ENCODE measurements around the gene UBE2J2. TPM values are rescaled to one million over a fixed set of nuclear protein-coding genes. Genes with fewer than 3 reads are reported as not detected.

Gene UBE2J2
- polyA plus RNA-seq, 3 donors, result 25.8 to 45.1 (median 39.5) TPM

DNA sequence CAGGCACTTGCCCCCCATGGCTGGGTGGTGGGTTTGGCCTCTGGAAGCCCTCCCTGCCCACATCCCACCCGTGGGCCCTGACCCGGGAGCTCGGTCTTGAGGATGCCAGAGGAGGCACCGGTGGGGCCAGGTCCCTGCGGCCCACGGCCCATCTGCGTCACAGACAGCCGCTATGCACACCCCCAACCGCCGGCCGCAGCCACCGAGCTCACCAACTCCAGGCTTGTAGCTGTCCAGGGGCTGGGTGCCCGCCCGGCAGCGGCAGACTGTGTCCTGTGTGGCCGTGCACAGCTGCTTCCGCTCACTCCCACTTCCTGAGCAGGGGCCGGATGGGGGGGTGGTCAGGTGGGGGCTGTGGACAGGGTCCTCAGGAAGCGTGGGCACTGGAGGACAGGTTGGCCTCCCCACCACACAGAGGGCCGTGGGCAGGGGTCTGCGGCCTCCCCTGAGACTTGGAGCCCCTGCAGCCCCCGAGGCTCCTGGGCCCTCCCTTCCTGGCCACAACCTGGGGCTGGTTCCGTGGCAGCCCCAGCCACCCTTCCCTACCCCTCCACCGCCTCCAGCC is 60.8 kb downstream of the UBE2J2 start:
- WGBS, 3 donors, result 22 to 56% (median 31%) methylated on average over 24 of the region's 24 CpGs
- H3K27ac ChIP-seq (ENCODE audit: low read depth, low read length), result no peak overlapping the region

DNA sequence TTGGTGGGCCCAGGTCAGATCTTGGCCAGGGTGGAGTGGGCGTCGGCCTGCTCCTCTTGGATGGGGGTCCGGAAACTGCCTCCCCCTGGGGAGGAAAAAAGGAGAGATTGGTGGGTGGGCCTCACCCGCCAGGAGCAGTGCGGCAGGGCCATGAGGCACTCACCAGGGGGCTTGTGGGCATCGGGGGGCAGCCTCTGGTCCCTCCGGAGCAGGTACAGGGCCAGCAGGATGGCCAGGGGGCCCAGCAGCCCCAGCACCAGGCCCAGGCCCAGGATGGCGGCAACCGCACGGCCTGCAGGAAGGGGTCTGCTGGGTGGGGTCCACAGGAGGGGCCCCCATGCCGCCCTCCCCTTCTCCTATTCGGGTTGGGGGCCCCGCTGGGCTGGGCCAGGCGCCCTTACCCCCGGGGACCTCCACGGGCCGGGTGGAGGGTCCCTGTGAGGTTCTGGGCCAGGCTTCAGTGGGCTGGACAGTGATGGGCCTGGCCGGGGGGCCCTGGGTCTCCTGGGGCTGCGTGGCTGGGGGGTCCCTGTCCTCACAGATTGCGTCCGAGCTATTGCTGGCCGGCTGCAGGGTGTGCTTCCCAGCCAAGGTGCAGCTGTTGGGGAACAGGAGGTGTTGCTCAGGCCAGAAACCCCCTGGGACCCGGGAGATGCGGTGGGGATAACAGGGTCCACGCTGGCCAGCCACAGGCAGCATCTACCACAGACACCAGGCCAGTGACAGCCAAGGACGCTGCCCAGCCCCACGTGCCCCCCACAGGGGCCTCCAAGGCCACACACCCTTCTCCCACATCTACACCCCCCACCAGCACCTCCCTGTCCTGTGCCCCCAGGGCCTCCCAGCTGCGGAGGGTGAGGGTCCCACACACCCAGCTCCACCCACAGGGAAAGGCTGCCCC is 61.9 kb downstream of the UBE2J2 start:
- 79 to 91% (median 80%) methylated on average over 21 to 28 of the region's 28 CpGs for WGBS, 3 donors
- no peak overlapping the region for H3K27ac ChIP-seq (ENCODE audit: low read depth, low read length)

DNA sequence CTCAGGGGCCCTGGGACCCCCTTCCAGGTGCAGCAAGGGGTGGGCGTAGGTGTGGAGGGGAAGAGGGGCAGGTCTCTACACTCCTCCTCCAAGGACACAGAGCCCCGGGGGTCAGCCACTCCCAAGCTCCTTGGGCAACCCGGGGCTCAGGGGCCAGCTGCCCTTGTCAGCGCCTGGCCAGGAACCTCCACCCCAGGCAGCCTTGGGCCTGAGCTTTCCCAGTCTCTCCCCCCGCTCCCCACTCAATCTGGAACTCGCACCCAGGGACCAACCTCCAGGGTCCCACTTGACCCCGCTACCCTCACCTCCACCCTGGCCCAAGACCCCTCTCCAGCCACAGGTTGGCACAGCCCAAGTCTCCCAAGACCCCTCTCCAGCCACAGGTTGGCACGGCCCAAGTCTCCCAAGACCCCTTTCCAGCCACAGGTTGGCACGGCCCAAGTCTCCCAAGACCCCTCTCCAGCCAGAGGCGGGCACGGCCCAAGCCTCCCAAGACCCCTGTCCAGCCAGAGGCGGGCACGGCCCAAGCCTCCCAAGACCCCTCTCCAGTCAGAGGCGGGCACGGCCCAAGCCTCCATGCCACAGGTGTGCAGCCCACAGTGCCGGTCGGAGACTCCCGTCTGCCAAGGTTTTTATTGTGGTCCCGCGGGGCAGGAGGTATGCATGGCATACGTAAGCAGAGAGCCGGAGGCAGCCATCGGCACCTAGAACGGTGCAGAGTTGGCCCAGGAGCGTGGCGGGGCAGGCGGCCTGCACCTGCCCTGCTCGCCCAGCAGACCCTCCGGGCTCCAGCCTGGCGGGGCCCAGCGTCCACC is 62.7 kb downstream of the UBE2J2 start:
- H3K27ac ChIP-seq (ENCODE audit: low read depth, low read length), result no peak overlapping the region
- WGBS, 3 donors, result 94 to 95% (median 94%) methylated on average over 28 to 31 of the region's 31 CpGs

DNA sequence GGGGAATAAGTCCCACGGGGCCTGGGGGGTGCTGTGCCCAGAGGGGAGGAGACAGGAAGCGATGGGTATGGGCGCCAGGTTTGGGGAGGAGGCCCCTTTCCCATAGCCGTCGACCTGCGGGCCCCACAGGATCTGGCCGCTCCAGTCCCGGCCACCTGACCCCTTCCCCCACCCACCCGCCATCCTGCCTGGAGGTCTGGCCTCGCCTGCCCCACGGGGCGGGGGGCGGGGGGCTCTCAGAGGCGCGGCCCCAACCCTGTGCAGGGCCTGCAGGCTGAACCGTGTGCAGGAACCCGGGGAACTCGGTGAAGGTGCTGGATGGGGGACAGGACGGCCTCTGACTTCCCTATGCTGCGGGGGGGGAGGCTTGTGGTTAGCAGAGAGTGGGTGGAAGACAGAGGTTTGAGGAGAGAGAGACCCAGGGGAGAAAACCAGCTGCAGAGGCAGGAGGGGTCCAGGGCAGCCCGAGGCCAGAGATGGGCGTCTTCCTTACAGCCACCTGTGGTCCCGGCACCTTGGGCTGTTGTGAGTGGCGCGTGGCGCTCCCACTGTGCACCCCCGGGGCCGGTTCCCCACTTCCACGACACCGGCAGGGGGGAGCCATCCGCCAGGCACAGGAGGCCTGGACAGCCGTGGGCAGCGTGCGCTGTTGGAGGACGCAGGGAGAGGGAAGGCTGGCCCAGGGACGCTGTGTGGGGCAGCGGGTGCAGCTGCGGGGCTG is 64.8 kb downstream of the UBE2J2 start:
- no peak overlapping the region for H3K27ac ChIP-seq (ENCODE audit: low read depth, low read length)
- WGBS, 3 donors, result 35 to 68% (median 38%) methylated on average over 31 to 38 of the region's 38 CpGs

DNA sequence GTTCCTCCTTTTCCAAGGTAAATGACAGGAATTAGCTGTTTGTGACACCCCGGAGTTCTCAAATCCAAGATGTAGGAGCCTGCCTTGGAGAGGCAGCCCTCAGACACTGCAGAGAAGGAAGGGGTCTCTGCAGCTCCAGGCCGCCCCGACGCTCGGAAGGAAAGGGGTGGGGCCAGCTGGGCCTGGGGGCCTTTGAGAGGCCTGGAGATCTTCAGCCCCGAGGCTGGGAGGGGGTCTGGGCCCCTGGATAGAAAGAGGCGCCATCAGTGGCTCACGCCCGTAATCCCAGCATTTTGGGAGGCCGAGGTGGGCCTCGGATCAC is 66.1 kb downstream of the UBE2J2 start:
- H3K27ac ChIP-seq (ENCODE audit: low read depth, low read length), result no peak overlapping the region
- WGBS, 3 donors, result 50 to 75% (median 57%) methylated on average over 9 to 11 of the region's 11 CpGs

DNA sequence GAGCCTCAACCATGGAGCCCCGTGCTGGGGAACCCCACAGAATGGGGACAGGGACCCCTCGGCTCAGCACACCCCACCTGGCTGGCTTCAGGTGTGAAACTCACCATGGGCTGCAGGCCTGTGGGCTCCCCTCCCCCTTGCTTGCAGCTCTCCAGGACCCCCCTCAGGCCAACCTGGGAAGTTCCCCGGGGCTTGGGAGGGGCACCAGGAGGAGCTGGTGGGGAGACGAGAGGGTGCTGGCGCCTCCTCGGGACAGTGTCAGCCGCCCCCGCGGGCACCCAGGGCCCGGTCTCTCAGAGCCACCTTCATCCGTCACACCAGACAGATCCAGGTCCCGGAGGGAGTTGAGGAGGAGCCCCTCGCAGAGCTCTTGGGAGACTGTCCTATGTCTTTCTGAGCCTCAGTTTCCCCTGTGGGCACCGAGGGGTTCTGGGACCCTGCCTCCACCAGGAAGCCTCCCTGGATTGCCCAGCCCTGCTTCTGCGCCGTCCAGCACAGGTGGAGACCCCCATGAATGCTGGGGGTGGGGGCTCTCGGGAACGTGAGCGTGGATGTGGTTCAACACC is 66.6 kb downstream of the UBE2J2 start:
- no peak overlapping the region for H3K27ac ChIP-seq (ENCODE audit: low read depth, low read length)
- WGBS, 3 donors, result 45 to 56% (median 52%) methylated on average over 14 to 19 of the region's 19 CpGs

DNA sequence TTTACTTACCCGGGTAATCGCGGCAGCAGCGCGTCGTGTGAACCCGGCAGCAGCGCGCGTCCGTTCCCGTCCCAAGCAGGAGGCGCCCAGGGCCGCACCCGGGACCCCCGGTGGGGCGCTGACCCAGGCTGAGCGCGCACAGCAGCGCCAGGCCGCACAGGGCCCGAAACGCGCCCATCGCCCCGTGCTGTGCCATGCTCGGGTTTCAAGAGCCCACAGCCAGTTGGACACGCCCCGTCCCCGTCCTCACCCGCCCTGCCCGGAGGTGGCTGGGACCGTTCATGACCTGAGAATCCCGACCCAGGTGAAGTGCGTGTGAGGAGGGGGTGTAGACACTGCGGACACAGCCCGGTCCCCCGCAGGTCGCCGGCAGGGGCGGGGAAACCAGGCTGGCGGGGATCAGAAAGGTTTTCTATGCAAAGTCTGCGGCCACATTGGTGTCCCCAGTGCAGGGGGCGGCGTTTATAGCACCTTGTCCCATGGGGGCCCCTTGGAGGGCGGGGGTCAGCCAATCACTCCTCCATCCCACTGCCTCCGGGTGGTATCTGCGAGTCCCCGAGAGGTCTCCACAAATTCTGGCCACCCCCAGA is 67.2 kb downstream of the UBE2J2 start, which contains the start of gene TNFRSF18:
TSS of gene TNFRSF18 (minus strand) at position 217 of the 590 bp plus-strand sequence. CDS start at position 196, 21 bp downstream.
- H3K27ac ChIP-seq (ENCODE audit: low read depth, low read length), result no peak within 1 kb of the TSS
- 6 to 8% (median 7%) methylated on average over 42 to 49 of the region's 49 CpGs for WGBS, 3 donors

DNA sequence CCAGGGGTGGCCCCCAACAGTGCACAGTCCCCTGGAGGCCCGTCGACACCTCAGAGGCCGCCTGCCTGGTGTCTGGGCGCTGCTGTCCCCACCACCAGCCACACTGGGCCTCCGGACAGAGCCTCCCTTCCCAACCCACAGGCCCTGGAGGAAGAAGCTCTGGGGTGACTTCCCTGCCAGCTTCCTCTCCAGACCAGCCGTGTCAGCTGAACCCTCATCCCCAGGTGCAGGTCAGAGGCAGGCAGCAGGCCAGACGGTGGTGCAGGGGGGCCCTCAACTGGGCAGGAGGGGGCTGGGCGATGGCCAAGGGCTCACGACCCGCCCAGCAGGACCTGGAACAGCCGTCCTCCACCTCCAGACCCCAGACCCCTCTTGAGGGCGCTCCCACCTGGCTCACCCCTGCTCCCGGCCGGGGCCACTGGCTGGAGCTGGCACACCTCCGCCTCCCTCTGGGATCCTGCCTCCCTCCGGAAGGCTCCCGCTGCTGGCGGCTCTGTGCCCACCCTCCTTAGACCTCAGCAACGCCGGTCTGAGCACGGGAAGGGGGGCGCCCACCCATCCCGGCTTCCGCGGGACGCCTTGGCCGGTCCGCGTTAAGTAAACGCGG is 67.8 kb downstream of the UBE2J2 start:
- WGBS, 3 donors, result 24 to 35% (median 29%) methylated on average over 28 to 31 of the region's 31 CpGs
- no peak overlapping the region for H3K27ac ChIP-seq (ENCODE audit: low read depth, low read length)

DNA sequence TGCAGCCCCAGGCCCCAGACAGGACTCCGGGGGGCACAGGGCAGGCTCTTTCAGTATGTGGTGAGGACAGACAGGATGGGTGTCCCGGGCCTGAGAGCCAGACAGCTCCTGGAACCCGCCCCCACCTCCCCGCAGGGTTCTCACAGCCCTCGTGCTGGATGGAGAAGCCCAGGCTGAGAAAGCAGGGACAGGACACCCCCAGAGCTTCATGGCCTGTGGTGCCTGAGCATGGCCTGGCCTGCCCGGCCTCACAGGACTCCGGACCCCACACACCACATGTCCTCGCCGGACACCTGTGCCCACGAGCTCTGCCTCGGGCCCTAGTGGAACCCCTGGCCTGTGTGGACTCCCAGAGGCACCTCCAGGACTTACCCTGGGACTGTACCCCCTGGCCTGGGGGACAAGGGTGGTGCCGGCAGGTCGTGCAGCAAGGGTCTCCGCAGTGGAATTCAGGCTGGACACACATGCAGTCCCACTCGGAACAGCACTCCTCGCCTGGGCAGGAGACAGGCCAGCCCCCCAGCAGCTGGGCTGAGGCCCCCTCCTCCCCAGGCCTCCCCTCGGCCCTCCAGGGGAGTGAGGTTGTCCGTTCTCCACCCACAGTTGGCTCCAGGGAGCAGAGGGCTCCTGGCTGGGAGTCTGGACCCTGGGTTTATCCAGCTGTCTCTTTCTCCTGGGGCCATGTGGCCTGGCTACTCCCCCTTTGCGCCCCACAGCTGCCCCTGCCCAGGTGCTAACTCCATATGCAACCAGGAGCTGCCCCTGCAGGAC is 68.5 kb downstream of the UBE2J2 start:
- WGBS, 3 donors, result 90 to 93% (median 90%) methylated on average over 18 to 19 of the region's 19 CpGs
- H3K27ac ChIP-seq (ENCODE audit: low read depth, low read length), result no peak overlapping the region

DNA sequence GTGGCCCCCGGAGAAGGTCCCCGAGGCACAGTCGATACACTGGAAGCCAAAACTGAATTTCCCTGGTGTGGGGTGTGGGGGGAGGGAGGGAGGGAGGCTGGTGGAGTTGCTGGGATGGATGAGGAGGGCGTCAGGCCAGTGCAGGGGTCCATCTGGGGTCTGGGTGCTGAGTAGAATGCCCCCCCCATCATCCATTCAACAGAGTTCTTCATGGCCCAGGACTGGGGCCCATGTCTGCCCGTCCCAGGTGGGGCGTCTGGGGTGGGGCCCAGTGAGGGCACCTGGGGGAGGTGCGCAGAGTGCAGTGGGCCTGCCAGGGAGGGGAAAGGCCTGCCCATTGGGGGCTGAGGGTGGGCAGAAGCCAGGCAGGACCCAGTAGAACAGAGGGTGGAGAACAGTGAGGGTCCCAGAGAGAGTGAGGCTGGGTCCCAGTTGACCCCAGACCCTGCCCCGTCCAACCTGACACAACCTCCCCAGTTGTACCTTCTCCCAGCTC is 69.2 kb downstream of the UBE2J2 start:
- no peak overlapping the region for H3K27ac ChIP-seq (ENCODE audit: low read depth, low read length)
- WGBS, 3 donors, result 84 to 93% (median 86%) methylated on average over 7 to 8 of the region's 8 CpGs

Other genes with a start within 250 kb of the UBE2J2 start
- gene RNF223, start 199.5 kb downstream of the UBE2J2 start, polyA plus RNA-seq, result under 1 TPM in 2 of 3 donors, not detected in 1; 0.05 to 0.30 TPM
- gene C1orf159, start 157.8 kb downstream of the UBE2J2 start, polyA plus RNA-seq, result 10 to 100 TPM in 1 of 3 donors, 1 to 10 TPM in 2; 5.2 to 11.5 (median 9.3) TPM
- gene TTLL10, start 100.0 kb downstream of the UBE2J2 start, polyA plus RNA-seq, result under 1 TPM; 0.13 to 0.98 (median 0.45) TPM
- 1 to 10 TPM in 1 of 3 donors, under 1 TPM in 1, not detected in 1; 0.45 to 1.4 TPM for gene TNFRSF18, start 67.3 kb downstream of the UBE2J2 start, polyA plus RNA-seq
- gene TNFRSF4, start 59.7 kb downstream of the UBE2J2 start, polyA plus RNA-seq, result 10 to 100 TPM in 2 of 3 donors, 1 to 10 TPM in 1; 1.4 to 13.9 (median 11.4) TPM
- 100 to 1,000 TPM in 2 of 3 donors, 10 to 100 TPM in 1; 93.9 to 148 (median 101) TPM for gene SDF4, start 41.9 kb downstream of the UBE2J2 start, polyA plus RNA-seq
- 10 to 100 TPM in 1 of 3 donors, 1 to 10 TPM in 2; 8.9 to 13.0 (median 8.9) TPM for gene B3GALT6, start 41.6 kb downstream of the UBE2J2 start, polyA plus RNA-seq
- gene C1QTNF12, start 27.1 kb downstream of the UBE2J2 start, polyA plus RNA-seq, result 1 to 10 TPM in 2 of 3 donors, under 1 TPM in 1; 0.53 to 6.1 (median 3.5) TPM
- 1 to 10 TPM; 1.7 to 6.6 (median 4.9) TPM for gene SCNN1D, start 6.6 kb upstream of the UBE2J2 start, polyA plus RNA-seq
- gene ACAP3, start 34.1 kb upstream of the UBE2J2 start, polyA plus RNA-seq, result 10 to 100 TPM; 14.5 to 35.7 (median 27.5) TPM
- 10 to 100 TPM in 2 of 3 donors, 1 to 10 TPM in 1; 6.6 to 13.5 (median 12.8) TPM for gene PUSL1, start 34.7 kb upstream of the UBE2J2 start, polyA plus RNA-seq
- 100 to 1,000 TPM in 1 of 3 donors, 10 to 100 TPM in 2; 92.8 to 117 (median 98.6) TPM for gene INTS11, start 50.8 kb upstream of the UBE2J2 start, polyA plus RNA-seq
- gene CPTP, start 50.9 kb upstream of the UBE2J2 start, polyA plus RNA-seq, result 10 to 100 TPM; 12.3 to 17.4 (median 16.5) TPM
- under 1 TPM; 0.10 to 0.45 (median 0.19) TPM for gene TAS1R3, start 57.4 kb upstream of the UBE2J2 start, polyA plus RNA-seq
- 10 to 100 TPM; 42.5 to 54.5 (median 48.9) TPM for gene DVL1, start 75.6 kb upstream of the UBE2J2 start, polyA plus RNA-seq
- 100 to 1,000 TPM in 1 of 3 donors, 10 to 100 TPM in 2; 11.7 to 104 (median 82.1) TPM for gene MXRA8, start 84.7 kb upstream of the UBE2J2 start, polyA plus RNA-seq
- 100 to 1,000 TPM; 129 to 240 (median 165) TPM for gene AURKAIP1, start 101.4 kb upstream of the UBE2J2 start, polyA plus RNA-seq
- gene CCNL2, start 125.5 kb upstream of the UBE2J2 start, polyA plus RNA-seq, result 100 to 1,000 TPM; 103 to 173 (median 106) TPM
- 100 to 1,000 TPM; 110 to 228 (median 190) TPM for gene MRPL20, start 133.4 kb upstream of the UBE2J2 start, polyA plus RNA-seq
- 10 to 100 TPM in 2 of 3 donors, 1 to 10 TPM in 1; 9.9 to 25.5 (median 10.6) TPM for gene ANKRD65, start 147.4 kb upstream of the UBE2J2 start, polyA plus RNA-seq
- 10 to 100 TPM in 2 of 3 donors, 1 to 10 TPM in 1; 7.8 to 53.1 (median 42.1) TPM for gene VWA1, start 161.8 kb upstream of the UBE2J2 start, polyA plus RNA-seq
- 10 to 100 TPM in 1 of 3 donors, 1 to 10 TPM in 1, under 1 TPM in 1; 0.34 to 10.3 (median 2.2) TPM for gene ATAD3C, start 175.8 kb upstream of the UBE2J2 start, polyA plus RNA-seq
- gene ATAD3B, start 197.9 kb upstream of the UBE2J2 start, polyA plus RNA-seq, result 10 to 100 TPM; 13.6 to 27.5 (median 14.2) TPM
- gene ATAD3A, start 238.3 kb upstream of the UBE2J2 start, polyA plus RNA-seq, result 10 to 100 TPM; 12.9 to 23.1 (median 14.2) TPM

Measured in adipose tissue (tissue), 3 donors.